Lower lobe of right lung (tissue), 2 donors: ENCODE data around the gene CHD9. TPM values are rescaled to one million over a fixed set of nuclear protein-coding genes. Genes with fewer than 3 reads are reported as not detected.
"Not testable (repeated sequence)": the region's sequence is repeated elsewhere in the genome, so short reads cannot be mapped to it uniquely, and the experiment has no call there.

Source experiments
- ATAC-seq, 2 donors: fragments of 200-7000 bp; cut with Tn5 transposase; one replicate each; pipeline ENCODE4 v1.9.1; 2020 to 2022; ENCODE audit warnings: mild to moderate bottlenecking in 2 of 2, moderate library complexity in 2 of 2
- DNase-seq: peaks from one replicate; pipeline ENCODE4 v3.0.0-alpha.2; 2020
- H3K27ac ChIP-seq: fragments of 200-600 bp; one replicate; pipeline ENCODE4 v1.8.0; 2022
- H3K27me3 ChIP-seq: fragments of 200-600 bp; one replicate; pipeline ENCODE4 v1.8.0; 2022; ENCODE audit warnings: low read depth
- H3K36me3 ChIP-seq: fragments of 200-600 bp; one replicate; pipeline ENCODE4 v1.8.0; 2022; ENCODE audit warnings: mild to moderate bottlenecking
- H3K4me1 ChIP-seq: fragments of 200-600 bp; one replicate; pipeline ENCODE4 v1.8.0; 2022
- H3K4me3 ChIP-seq: fragments of 200-600 bp; one replicate; pipeline ENCODE4 v1.8.0; 2022; ENCODE audit warnings: mild to moderate bottlenecking
- H3K9me3 ChIP-seq: fragments of 200-600 bp; one replicate; pipeline ENCODE4 v1.8.0; 2022
- CTCF ChIP-seq: fragments of 200-600 bp; IDR thresholded peaks from one replicate; pipeline ENCODE4 v1.8.0; 2022; ENCODE audit warnings: antibody characterized with exemption, mild to moderate bottlenecking
- intact Hi-C: fragments of 100-400 bp; cut with DNase I; formaldehyde crosslinking; loops from one replicate; pipeline ENCODE4 v1.11.0; 2022
- total RNA-seq: library from RNA; stranded (reverse); fragmentation: NEBNext Ultra II Directional; extraction: Animal tissue kit (Norgen Biotek cat#: 25700); gene quantifications from one replicate; pipeline ENCODE4 v1.2.1, GENCODE V29; 2021
- donor health status: DM: no; HTN: yes; CAD: no; lungs with severe emphysema.

The CHD9 gene
- total RNA-seq, 1 donor from 2014 or later, result 73.1 TPM

GRCh38 chr16:53175118-53175517, 120.3 kb downstream of the CHD9 start:
- Histone ChIP-seq H3K36me3 (no peaks in the 10 kb centered on the region), H3K4me3 (no peak overlapping the region), H3K4me1 (peaks cover 12% of the 10 kb centered on the region), H3K9me3 (no peaks in the 10 kb centered on the region), H3K27ac (no peak overlapping the region), H3K27me3 (no peaks in the 10 kb centered on the region)
- no peak for TF ChIP-seq CTCF
- intact Hi-C loops, result no loop called here
- ATAC-seq (no peak), DNase-seq (no peak)

DNA sequence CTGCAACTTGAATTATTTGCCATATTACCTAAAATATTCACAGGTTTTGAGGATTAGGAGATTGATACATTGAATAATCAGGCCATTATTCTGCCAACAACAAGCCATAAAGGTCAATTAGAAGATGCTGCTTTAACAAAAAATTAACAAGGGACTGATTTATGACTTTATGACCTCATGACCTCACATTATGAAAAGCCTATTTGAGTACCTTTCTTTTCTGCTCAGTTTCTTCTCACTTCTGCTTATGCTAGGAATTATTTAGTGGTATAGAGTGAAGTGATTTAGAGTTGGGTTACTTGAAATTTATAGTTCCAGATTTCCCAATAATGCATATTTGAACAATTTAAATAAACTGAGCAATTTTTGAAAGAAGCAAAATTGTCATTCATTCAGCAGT, 121.6 kb downstream of the CHD9 start:
- ATAC-seq (no peak), DNase-seq (no peak)
- Histone ChIP-seq H3K4me1 (peaks cover 6% of the 10 kb centered on the region), H3K27me3 (no peaks in the 10 kb centered on the region), H3K9me3 (no peaks in the 10 kb centered on the region), H3K36me3 (no peaks in the 10 kb centered on the region), H3K27ac (no peak overlapping the region), H3K4me3 (no peak overlapping the region)
- intact Hi-C loops, result no loop called here
- TF ChIP-seq CTCF, result no peak

DNA sequence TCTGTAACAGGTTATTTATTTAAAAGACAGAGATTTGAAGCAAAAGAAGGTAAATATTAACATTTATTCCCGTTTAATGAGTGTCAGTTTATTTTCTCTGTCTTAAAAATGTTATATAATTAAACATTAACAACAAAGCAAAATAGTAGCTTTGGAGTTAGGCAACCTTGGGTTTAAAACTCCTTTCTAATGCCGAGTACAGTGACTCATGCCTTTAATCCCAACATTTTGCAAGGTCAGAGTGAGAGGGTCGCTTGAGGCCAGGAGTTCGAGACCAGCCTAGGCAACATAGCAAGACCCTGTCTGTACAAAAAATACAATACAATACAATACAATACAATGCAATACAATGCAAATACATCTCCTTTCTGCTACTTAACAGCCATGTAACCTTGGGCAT, 128.7 kb downstream of the CHD9 start:
- H3K4me3 ChIP-seq, result no peak overlapping the region
- DNase-seq, result no peak
- TF ChIP-seq CTCF, result no peak
- intact Hi-C loops, result no loop called here
- H3K27ac ChIP-seq, result no peak overlapping the region
- H3K36me3 ChIP-seq, result no peaks in the 10 kb centered on the region
- peaks cover 7% of the 10 kb centered on the region for H3K9me3 ChIP-seq
- no peaks in the 10 kb centered on the region for H3K4me1 ChIP-seq
- H3K27me3 ChIP-seq, result no peaks in the 10 kb centered on the region
- no peak for ATAC-seq

DNA sequence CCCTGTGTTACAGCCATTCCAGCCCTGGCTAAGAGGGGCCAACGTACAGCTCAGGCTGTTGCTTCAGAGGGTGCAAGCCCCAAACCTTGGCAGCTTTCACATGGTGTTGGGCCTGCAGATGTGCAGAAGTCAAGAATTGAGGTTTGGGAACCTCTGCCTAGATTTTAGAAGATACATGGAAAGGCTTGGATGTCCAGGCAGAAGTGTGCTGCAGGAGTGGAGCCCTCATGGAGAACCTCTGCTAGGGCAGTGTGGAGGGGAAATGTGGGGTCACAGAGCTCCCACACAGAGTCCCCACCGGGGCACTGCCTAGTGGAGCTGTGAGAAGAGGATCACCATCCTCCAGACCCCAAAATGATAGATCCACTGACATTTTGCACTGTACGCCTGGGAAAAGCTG, 130.9 kb downstream of the CHD9 start:
- DNase-seq, H3K27ac ChIP-seq, H3K4me3 ChIP-seq, H3K36me3 ChIP-seq, H3K27me3 ChIP-seq, intact Hi-C loops, ATAC-seq, H3K9me3 ChIP-seq, H3K4me1 ChIP-seq: not testable (repeated sequence)

DNA sequence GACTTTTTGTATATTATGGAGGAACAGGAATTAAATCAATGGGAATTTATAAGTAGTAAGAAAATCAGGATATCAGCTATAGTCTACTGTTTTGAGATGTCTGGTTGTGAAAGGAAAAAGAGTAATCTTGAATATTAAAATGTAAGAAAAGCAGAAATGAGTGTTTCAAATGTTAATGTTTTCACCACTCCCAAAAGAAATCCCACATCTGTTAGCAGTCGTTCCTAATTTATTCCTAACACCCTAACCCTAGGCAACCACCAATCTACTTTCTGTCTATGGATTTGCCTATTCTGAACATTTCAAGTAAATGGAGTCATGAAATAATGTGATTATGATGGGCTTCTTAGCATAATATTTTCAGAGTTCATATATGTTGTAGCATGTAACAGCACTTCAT, 133.0 kb downstream of the CHD9 start:
- Histone ChIP-seq H3K9me3 (peaks cover 7% of the 10 kb centered on the region), H3K4me1 (no peaks in the 10 kb centered on the region), H3K27ac (no peak overlapping the region), H3K4me3 (no peak overlapping the region), H3K27me3 (no peaks in the 10 kb centered on the region), H3K36me3 (no peaks in the 10 kb centered on the region)
- no peak for ATAC-seq
- intact Hi-C loops, result no loop called here
- TF ChIP-seq CTCF, result no peak
- DNase-seq, result no peak

- DNase-seq (no peak), ATAC-seq (no peak)
- H3K4me1 ChIP-seq, result no peaks in the 10 kb centered on the region
- intact Hi-C loops, result no loop called here
- no peak overlapping the region for H3K27ac ChIP-seq
- no peak overlapping the region for H3K4me3 ChIP-seq
- no peak for TF ChIP-seq CTCF
- H3K9me3 ChIP-seq, result no peaks in the 10 kb centered on the region
- no peaks in the 10 kb centered on the region for H3K36me3 ChIP-seq
- H3K27me3 ChIP-seq, result no peaks in the 10 kb centered on the region
Measured at GRCh38 chr16:53191413-53191812, 136.6 kb downstream of the CHD9 start.
